A673 (cell line): Measurements from ENCODE around the gene C21orf58.
"Not testable (repeated sequence)": the region's sequence is repeated elsewhere in the genome, so short reads cannot be mapped to it uniquely, and the experiment has no call there.

Experiments used
- EZH2 ChIP-seq: fragments of 200-600 bp; sonication (generic); IDR thresholded peaks from 2 replicates; pipeline ENCODE4 v1.6.1; 2017; ENCODE audit warnings: borderline replicate concordance, low read depth, mild to moderate bottlenecking, mixed read lengths, antibody characterized with exemption, low read length; ENCODE audit not compliant: poor library complexity, severe bottlenecking
- TF ChIP-seq, protein P1 (sequence below): fragments of 300-800, 200-600 bp; sonication (generic); conservative IDR thresholded peaks from 2 replicates; pipeline ENCODE4 v1.5.1; 2017; ENCODE audit warnings: low read depth, mild to moderate bottlenecking, antibody characterized with exemption, low read length, moderate library complexity, mixed read lengths

DNA sequence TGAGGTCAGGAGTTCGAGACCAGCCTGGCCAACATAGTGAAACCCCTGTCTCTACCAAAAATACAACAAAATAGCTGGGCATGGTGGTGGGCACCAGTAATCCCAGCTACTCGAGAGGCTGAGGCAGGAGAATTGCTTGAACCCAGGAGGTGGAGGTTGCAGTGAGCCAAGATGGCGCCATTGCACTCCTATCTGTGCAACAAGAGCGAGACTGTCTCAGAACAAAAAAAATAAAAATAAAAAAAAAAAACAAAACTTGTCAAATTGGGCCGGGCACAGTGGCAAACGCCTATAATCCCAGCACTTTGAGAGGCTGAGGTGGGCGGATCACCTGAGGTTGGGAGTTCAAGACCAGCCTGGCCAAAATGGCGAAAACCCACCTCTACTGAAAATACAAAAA, 13.4 kb downstream of the C21orf58 start:
- TF ChIP-seq, protein P1, sequence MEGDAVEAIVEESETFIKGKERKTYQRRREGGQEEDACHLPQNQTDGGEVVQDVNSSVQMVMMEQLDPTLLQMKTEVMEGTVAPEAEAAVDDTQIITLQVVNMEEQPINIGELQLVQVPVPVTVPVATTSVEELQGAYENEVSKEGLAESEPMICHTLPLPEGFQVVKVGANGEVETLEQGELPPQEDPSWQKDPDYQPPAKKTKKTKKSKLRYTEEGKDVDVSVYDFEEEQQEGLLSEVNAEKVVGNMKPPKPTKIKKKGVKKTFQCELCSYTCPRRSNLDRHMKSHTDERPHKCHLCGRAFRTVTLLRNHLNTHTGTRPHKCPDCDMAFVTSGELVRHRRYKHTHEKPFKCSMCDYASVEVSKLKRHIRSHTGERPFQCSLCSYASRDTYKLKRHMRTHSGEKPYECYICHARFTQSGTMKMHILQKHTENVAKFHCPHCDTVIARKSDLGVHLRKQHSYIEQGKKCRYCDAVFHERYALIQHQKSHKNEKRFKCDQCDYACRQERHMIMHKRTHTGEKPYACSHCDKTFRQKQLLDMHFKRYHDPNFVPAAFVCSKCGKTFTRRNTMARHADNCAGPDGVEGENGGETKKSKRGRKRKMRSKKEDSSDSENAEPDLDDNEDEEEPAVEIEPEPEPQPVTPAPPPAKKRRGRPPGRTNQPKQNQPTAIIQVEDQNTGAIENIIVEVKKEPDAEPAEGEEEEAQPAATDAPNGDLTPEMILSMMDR = not testable (repeated sequence)
- not testable (repeated sequence) for TF ChIP-seq EZH2
